Measurements from ENCODE around the gene DAPP1. TPM values are rescaled to one million over a fixed set of nuclear protein-coding genes. Genes with fewer than 3 reads are reported as not detected.

The DAPP1 gene
- polyA plus RNA-seq, 3 donors = 63.1 to 125 (median 87.2) TPM

- H3K4me2 ChIP-seq (replicated peaks; ENCODE audit: extremely low read depth, low read length, poor library complexity, severe bottlenecking) = no peak overlapping the region
- no peak overlapping the region for H3K4me3 Mint-ChIP-seq
- no CpG with 5 or more reads among the region's 5 CpGs for WGBS (ENCODE audit: insufficient coverage)
- intact Hi-C loops (cut with micrococcal nuclease) = no loop called here
- H3K4me1 Mint-ChIP-seq = peaks cover 39% of the 10 kb centered on the region
- H3K27me3 ChIP-seq (ENCODE audit: control insufficient read depth in 2 of 2, insufficient read depth in 2 of 2, low read length in 2 of 2) = no peaks in the 10 kb centered on the region
- H3K4me3 ChIP-seq (replicated peaks in 1 of 3; ENCODE audit: low read depth in 2 of 3, low read length in 3 of 3) = no peak overlapping the region
- no peaks in the 10 kb centered on the region for H3K27me3 Mint-ChIP-seq (ENCODE audit: low read depth in 3 of 3)
- peaks cover 56 to 80% of the 10 kb centered on the region in 2 donors for H3K36me3 Mint-ChIP-seq
- peaks cover 27% of the 10 kb centered on the region for H4K20me1 ChIP-seq (ENCODE audit: insufficient read depth, low read length)
- DNase-seq = peak in 1 of 3 donors; percentile 23
- H3K4me1 ChIP-seq (ENCODE audit: control insufficient read depth in 1 of 2, insufficient read depth in 2 of 2, low read length in 2 of 2) = peaks cover 39 to 49% of the 10 kb centered on the region in 2 donors
- H3K9me3 Mint-ChIP-seq = no peaks in the 10 kb centered on the region
- peaks cover 47% of the 10 kb centered on the region for H3K79me2 ChIP-seq (ENCODE audit: insufficient read depth, low read length)
- no peaks in the 10 kb centered on the region for H3K9me3 ChIP-seq (replicated peaks in 1 of 2; ENCODE audit: control insufficient read depth in 1 of 2, insufficient read depth in 1 of 2, low read length in 2 of 2)
- H3K9ac ChIP-seq (ENCODE audit: insufficient read depth, low read length, poor library complexity, severe bottlenecking) = no peak overlapping the region
- TF ChIP-seq, protein P1, sequence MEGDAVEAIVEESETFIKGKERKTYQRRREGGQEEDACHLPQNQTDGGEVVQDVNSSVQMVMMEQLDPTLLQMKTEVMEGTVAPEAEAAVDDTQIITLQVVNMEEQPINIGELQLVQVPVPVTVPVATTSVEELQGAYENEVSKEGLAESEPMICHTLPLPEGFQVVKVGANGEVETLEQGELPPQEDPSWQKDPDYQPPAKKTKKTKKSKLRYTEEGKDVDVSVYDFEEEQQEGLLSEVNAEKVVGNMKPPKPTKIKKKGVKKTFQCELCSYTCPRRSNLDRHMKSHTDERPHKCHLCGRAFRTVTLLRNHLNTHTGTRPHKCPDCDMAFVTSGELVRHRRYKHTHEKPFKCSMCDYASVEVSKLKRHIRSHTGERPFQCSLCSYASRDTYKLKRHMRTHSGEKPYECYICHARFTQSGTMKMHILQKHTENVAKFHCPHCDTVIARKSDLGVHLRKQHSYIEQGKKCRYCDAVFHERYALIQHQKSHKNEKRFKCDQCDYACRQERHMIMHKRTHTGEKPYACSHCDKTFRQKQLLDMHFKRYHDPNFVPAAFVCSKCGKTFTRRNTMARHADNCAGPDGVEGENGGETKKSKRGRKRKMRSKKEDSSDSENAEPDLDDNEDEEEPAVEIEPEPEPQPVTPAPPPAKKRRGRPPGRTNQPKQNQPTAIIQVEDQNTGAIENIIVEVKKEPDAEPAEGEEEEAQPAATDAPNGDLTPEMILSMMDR (IDR thresholded peaks at IDR 0.05) = no peak
- H3K27ac Mint-ChIP-seq = peak overlapping the region; percentile 5 to 75 (median 36)
- H2AFZ ChIP-seq (ENCODE audit: insufficient read depth, low read depth, low read length, poor library complexity, severe bottlenecking) = no peak overlapping the region
- H3K27ac ChIP-seq (ENCODE audit: low read depth in 1 of 2, low read length in 2 of 2) = peak overlapping the region in 1 of 2 donors; percentile 69
- H3K36me3 ChIP-seq (replicated peaks in 1 of 2; ENCODE audit: control insufficient read depth in 1 of 2, insufficient read depth in 2 of 2, low read length in 2 of 2) = peaks cover 52 to 71% of the 10 kb centered on the region in 2 donors
These were observed 44.7 kb downstream of the DAPP1 start for GRCh38 chr4:99861120-99861905.

- H2AFZ ChIP-seq (ENCODE audit: insufficient read depth, low read depth, low read length, poor library complexity, severe bottlenecking) = no peak overlapping the region
- no peak overlapping the region for H3K4me2 ChIP-seq (replicated peaks; ENCODE audit: extremely low read depth, low read length, poor library complexity, severe bottlenecking)
- H3K27me3 ChIP-seq (ENCODE audit: control insufficient read depth in 2 of 2, insufficient read depth in 2 of 2, low read length in 2 of 2) = no peaks in the 10 kb centered on the region
- no peak overlapping the region for H3K9ac ChIP-seq (ENCODE audit: insufficient read depth, low read length, poor library complexity, severe bottlenecking)
- Mint-ChIP-seq H3K36me3 (peaks cover 71 to 90% of the 10 kb centered on the region in 2 donors), H3K27ac (peak overlapping the region in 2 of 7 donors; percentile 10 to 61), H3K4me3 (no peak overlapping the region), H3K27me3 (ENCODE audit: low read depth in 3 of 3) (no peaks in the 10 kb centered on the region), H3K9me3 (no peaks in the 10 kb centered on the region), H3K4me1 (peaks cover 19% of the 10 kb centered on the region)
- peaks cover 76 to 94% of the 10 kb centered on the region in 2 donors for H3K36me3 ChIP-seq (replicated peaks in 1 of 2; ENCODE audit: control insufficient read depth in 1 of 2, insufficient read depth in 2 of 2, low read length in 2 of 2)
- TF ChIP-seq, protein P1 (IDR thresholded peaks at IDR 0.05) = no peak
- DNase-seq = no peak
- no peaks in the 10 kb centered on the region for H3K9me3 ChIP-seq (replicated peaks in 1 of 2; ENCODE audit: control insufficient read depth in 1 of 2, insufficient read depth in 1 of 2, low read length in 2 of 2)
- WGBS (ENCODE audit: insufficient coverage) = no CpG with 5 or more reads among the region's 3 CpGs
- intact Hi-C loops (cut with micrococcal nuclease) = no loop called here
- H3K27ac ChIP-seq (ENCODE audit: low read depth in 1 of 2, low read length in 2 of 2) = peak overlapping the region in 1 of 2 donors; percentile 38
- peaks cover 19 to 25% of the 10 kb centered on the region in 2 donors for H3K4me1 ChIP-seq (ENCODE audit: control insufficient read depth in 1 of 2, insufficient read depth in 2 of 2, low read length in 2 of 2)
- peaks cover 30% of the 10 kb centered on the region for H4K20me1 ChIP-seq (ENCODE audit: insufficient read depth, low read length)
- H3K4me3 ChIP-seq (replicated peaks in 1 of 3; ENCODE audit: low read depth in 2 of 3, low read length in 3 of 3) = no peak overlapping the region
- peaks cover 35% of the 10 kb centered on the region for H3K79me2 ChIP-seq (ENCODE audit: insufficient read depth, low read length)
These were observed 47.2 kb downstream of the DAPP1 start for GRCh38 chr4:99863804-99864203.
